ENCODE data around the gene PCDHGA7.
A peak's percentile ranks its signal among the peaks of the same experiment; 100 is the strongest.

- TF ChIP-seq FOXM1 (IDR thresholded peaks at IDR 0.05; ENCODE audit: low read depth) = no peak
- TF ChIP-seq POLR2AphosphoS5 (IDR thresholded peaks at IDR 0.05; ENCODE audit: low read depth, low read length) = no peak
- peak; percentile 43 for TF ChIP-seq CTCF (IDR thresholded peaks at IDR 0.05)
- no peak for TF ChIP-seq TAF1 (IDR thresholded peaks at IDR 0.05; ENCODE audit: borderline replicate concordance, low read depth, low read length)
- TF ChIP-seq EZH2phosphoT487 (IDR thresholded peaks at IDR 0.05; ENCODE audit: borderline replicate concordance, low read depth) = no peak
- TF ChIP-seq MAX (IDR thresholded peaks at IDR 0.05; ENCODE audit: low read depth) = no peak
- TF ChIP-seq ZBTB33 (IDR thresholded peaks at IDR 0.05; ENCODE audit: borderline replicate concordance, low read depth) = no peak
- TF ChIP-seq SIN3A (IDR thresholded peaks at IDR 0.05; ENCODE audit: borderline replicate concordance, low read depth, low read length) = no peak
These were observed 43.8 kb upstream of the PCDHGA7 start, which contains the start of gene PCDHGA2 for GRCh38 chr5:141338538-141339306.

All from SK-N-SH (cell line).